GM18951 (cell line): ENCODE measurements around the gene HOXA2.

Experiments
- POLR2A ChIP-seq: IDR thresholded peaks from 4 replicates; pipeline ENCODE4 v1.6.1; 2011; ENCODE audit warnings: mild to moderate bottlenecking; ENCODE audit not compliant: insufficient read length, insufficient read depth; ENCODE audit errors: extremely low read depth
- in situ Hi-C: fragments of 300-500 bp; cut with MboI; formaldehyde crosslinking; loops from one replicate; pipeline ENCODE4 v1.12.0; 2022; ENCODE audit warnings: low sequenced_read_pairs, mixed read lengths, inconsistent platforms; ENCODE audit not compliant: unreplicated experiment

Gene HOXA2

DNA sequence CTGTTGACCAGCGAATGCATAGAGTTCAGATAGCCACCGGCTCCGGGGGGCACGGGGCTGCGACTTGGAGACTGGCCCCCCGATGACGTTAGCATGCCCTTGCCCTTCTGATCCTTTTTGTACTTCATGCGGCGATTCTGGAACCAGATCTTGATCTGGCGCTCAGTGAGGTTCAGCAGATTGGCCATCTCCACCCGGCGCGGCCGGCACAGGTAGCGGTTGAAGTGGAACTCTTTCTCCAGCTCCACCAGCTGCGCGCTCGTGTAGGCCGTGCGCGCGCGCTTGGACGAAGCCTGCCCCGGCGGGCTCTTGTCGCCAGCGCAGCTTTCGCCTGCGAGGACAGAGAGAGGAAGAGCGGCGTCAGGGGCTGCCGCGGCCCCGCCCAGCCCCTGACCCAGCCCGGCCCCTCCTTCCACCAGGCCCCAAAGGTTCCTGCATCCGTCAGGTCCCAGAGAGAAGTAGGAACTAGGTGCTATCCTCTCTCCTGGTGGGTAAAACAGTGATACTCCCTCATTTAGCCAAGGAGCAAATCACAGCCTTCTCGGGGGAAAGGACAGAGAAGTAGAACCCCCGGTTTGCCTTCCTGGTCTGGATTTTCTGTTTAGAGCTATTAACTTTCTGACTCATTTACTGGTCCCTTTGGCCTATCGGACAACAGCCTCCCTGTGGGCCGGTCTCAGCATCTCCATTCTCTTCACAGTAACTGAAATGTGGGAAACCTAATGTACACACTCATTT, 6.1 kb upstream of the HOXA2 start:
- in situ Hi-C loops = no loop called here
- no peak for TF ChIP-seq POLR2A

DNA sequence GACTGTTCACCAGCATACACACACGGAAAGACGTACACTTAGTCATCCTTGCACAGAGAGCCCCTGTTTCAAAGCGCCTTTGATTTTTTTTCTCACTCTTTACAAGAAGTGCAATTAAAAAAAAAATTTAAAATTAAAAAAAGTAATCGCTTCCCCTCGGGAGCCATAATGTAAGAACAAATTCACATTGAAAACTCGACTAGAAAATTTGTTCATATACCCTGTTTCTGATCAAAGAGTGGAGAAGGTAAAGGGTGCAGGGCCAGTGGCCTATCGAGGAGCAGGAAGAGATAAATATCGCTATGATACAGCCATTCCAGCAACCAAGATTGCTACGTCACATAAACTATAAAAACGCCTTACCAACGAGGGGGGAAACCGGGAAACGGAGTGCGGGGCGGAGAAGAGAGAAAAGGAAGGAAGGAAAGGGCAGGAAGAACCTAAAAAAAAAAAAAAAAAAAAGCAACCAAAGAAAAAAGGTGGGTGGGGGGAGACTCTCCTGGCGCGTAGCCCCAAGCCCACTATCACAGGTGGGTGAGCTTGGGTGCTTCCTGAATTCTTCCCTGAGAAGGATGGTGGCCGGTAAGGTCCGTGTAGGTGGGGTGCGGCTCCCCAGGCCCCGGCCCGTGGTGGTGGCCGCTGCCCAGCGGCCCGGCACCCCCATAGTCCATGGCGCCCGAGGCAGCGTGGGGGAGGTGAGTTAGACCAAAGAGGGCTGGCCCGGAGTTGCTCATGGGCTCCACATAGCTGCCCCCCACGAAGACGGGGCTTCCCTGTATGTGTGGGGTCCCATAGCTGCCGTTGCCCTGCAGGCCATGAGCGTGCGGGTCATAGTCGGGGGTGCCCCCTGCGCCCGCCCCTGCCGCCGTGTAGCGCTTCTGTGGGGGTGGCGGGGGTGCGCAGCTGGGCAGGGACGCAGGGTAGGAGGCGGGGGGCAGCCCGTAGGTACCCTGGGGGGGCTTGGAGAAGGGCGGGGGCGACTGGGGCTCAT, 5.2 kb upstream of the HOXA2 start:
- in situ Hi-C loops = no loop called here

DNA sequence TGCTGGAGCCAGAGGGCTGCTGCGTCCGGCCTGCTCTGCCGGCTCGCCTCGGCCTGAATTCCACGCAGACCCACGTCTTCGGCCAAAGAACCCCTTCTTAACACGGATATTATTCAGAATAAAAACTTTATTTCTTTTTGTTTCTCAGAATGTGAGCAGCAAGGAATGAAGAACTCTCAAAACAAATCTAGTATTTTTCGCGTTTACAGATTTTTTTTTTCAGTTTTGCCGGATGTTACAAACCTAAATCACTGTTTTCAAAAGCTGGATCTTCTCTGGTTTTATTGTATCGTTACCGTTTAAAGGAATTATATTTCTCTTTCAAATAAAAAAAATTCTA, 4.4 kb upstream of the HOXA2 start:
- in situ Hi-C loops = no loop called here

More for the DNA sequence above, 5.2 kb upstream of the HOXA2 start:
- no peak for TF ChIP-seq POLR2A

DNA sequence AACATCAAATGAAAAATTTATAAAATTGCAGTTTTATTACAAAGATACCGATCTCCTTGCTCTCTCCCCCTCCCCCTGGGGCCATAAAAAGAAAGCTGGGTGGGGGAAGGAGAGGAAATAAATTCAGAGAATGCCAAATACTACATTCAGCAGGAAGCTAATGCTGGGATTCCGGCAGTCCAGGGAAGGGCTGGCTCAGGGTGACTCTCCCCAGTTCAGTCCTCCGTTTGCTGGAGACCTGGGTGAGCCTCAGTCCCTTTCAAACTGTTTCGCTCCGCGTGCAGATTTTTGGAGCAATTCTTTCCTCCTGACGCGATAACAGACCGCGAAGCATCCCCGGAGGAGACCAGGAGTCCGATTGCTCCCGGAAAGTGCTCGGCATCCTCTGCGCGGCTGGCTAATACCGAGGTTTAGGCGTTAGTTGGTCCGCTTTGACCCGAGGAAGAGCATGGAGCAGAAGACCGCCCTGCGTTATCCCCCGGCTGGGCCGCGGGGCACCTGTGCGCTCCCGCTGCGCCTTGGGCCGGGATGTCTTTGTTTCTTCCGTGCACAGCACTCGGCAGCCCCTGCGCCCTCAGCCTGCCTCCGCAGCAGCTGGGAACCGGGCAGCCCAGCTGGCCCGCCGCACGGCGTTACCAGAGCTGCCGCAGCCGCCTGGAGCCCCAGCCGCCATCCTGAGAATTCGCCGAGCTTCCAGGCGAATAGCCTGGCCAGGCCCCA, 3.9 kb upstream of the HOXA2 start:
- TF ChIP-seq POLR2A = no peak
- in situ Hi-C loops = no loop called here

More for the DNA sequence above, 4.4 kb upstream of the HOXA2 start:
- no peak for TF ChIP-seq POLR2A

DNA sequence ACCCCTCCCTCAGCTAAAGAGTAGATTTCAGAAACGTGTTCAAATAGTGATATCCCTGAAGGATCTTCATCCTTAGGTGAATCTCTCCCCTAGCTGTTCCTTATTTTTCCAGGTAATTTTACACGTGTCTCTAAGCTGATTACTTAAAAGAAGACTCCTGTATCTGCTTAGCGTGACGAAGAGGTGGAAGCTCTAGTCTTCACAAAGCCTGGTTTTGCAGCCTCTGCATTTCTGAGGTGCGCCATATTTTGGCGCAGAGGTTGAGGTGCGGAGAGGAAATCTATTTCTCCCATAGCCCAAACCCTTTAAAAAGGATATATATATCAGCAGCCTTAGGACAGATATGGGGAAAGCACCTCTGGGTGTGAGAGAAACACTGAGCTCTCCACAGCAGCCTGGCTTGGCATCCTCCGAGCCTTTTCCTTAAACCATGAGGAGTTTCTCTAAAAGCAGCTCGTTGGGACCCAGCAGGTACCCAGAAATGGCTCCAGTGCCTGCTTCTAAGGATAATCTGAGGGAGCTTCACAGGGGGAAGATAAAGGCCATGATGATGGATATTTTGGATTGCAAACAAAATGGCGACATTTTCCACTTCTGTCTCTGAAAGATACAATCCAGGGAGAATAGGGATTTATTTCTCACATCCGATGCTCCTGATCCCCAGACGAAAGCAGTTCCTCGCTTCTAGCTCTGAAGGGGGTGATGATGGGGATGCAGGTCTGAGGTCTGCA, 3.0 kb upstream of the HOXA2 start:
- no peak for TF ChIP-seq POLR2A
- in situ Hi-C loops = no loop called here

DNA sequence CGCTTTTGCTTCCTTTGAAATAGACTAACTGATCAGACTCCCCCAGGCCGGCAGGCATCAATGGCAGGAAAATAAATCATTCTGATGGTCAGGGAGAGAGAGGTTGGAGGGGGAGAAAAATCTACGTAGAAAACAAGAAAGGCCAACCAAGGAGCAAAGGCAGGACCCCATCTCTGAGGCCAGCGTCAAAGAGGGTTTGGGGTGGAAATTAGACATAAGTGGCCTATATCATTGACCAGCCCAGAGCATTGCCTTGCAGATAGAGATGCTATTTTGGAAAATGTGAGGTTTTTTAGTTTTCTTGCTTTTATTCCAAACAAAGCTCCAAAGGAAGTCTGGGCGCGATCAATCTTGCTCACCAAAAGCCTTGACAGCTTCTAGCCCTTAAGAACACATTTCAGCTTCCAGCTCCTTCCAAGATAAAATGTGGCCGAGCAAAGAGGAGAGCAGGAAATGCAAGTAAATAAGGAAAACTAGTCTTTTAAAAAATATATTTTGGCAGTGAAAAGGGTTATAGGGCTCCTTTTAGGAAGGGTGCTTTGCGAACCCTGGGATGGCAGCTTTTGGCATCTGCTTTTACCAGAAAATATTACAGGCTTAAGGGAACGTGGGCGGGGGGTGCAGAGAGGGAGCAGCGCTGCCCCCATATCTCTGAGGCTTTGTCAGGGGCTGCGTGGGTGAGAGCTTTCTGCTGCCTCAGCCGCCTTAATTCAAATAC, 2.0 kb upstream of the HOXA2 start:
- in situ Hi-C loops = no loop called here
- TF ChIP-seq POLR2A = no peak

DNA sequence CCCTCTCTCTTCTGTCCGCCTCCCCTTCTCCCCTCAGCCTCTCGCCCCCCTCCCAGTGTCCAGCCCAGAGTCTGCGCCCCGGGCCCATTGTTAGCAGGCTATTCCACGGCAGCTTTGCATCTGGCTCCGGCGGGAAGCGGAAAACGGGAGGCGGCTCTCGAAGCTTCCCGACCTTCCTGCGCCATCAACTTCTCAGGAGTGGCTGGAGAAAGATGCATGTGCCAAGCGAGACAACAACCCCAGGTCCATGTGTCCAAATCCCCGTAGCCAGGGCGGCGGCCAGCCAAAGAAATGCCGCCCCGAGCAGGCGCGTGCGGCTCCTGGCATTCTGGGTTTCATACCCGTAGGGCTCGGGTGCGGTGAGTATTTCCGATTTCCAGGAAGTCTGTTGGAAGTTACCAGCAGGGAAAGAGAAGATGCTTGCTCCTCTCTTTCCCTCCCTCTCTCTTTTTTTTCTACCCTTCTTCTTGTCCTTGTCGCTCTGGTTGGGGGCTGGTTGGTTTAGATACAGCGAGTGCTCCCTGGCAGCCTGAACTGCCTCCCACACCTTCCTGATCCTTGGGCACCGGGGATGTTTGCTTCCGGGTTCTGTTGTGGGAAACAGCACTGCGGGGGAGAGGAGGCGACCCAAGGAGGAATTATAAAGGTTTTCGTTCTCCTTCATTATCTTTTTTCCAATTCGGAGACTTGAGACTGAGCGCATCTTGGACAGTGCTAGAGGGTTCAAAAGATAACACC, 1.2 kb upstream of the HOXA2 start:
- no peak for TF ChIP-seq POLR2A
- in situ Hi-C loops = no loop called here

DNA sequence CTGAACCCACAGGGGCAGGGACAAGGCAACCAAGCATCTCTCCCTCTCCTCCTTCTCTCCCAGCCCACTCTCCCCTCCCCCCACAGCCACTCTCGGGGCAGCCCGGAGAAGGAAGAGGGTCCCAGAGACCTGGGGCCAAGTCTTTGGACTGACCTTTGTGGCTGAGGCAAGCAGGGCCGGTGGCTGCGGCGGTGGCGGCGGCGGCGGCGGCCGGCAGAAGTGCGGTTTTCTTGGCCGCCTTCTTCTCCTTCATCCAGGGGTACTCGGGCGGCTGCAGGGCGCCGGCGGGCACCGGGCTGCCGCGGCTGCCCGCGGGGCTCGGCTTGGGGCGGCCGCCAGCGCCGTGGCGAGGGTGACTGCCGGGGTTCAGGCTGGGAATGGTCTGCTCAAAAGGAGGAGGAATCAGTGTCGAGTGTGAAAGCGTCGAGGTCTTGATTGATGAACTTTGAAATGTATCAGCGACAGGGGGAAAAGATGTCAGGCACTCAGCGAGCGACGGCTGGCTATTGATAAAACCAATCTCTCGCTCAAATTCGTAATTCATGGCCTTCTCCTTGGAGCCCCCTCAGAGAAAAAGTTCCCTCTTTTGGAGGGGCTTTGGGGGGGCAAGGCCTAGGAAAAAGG, 414 bp downstream of the HOXA2 start:
- in situ Hi-C loops = no loop called here
- no peak for TF ChIP-seq POLR2A

DNA sequence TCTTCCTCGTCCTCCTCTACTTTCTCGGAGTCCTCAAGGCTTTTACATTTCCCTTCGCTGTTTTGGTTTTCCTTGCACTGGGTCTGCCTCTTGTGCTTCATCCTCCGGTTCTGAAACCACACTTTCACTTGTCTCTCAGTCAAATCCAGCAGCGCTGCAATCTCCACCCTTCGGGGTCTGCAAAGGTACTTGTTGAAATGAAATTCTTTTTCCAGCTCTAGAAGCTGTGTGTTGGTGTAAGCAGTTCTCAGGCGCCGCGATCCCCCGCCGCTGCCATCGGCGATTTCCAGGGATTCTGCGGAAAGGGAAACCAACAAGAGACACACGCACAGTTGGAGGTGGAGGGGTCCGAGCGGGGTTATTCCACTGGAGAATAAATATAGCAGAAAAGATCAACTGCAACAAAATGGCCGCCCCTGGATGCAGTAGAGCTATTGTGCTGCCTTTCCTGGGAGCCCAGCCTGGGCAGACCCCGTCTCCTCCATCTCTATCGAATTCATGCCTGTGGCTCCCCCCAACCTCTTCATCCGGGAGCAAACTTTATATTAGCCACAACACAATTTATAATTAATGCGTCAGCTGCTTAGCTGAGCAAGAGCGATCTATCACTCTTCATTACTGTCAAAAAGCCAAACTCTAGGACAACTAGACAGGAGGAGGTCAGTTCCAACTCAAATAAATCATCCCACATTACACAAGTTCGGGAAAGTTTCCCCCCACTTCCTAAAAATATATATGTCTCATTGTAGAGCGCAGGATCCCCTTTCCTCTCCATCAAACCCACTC, 1.1 kb downstream of the HOXA2 start:
- in situ Hi-C loops = no loop called here
- TF ChIP-seq POLR2A = no peak

DNA sequence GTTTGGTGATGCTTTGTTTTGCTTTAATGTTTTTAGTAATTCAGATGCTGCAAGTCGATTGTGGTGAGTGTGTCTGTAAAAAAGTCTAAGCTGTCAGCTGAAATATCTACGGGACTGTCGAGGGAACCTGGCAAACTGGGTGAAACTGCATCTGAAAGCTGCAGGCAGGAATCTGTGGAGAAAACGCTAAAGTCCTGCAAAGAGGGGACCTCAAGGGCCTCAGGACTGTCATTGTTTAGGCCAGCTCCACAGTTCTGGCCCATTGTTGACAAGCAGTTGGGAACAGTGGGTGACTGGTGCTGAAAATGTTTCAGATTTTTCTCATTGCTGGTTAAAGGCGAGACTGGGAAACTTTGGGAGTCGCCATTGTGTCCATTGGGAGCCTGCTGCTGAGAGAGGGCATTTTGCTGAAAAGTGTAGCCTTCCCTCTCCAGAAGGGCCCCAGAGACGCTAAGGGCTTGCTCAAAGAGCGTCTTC, 1.8 kb downstream of the HOXA2 start:
- no peak for TF ChIP-seq POLR2A
- in situ Hi-C loops = no loop called here
